Vagina (tissue), 2 donors: ENCODE results near the gene TRDMT1.

Experiments used
- CTCF ChIP-seq, 3 experiments: fragments of 450-650 bp in 2 of 3; fragments of 200-600 bp in 1 of 3; sonication (generic) in 1 of 3; IDR thresholded peaks; one replicate each; pipeline ENCODE4 v1.5.1; 2017 to 2019; ENCODE audit warnings: antibody characterized with exemption in 3 of 3, mild to moderate bottlenecking in 2 of 3, moderate library complexity in 2 of 3
- POLR2A ChIP-seq, 2 donors: fragments of 450-650 bp; IDR thresholded peaks; one replicate each; pipeline ENCODE4 v1.6.1; 2017; ENCODE audit warnings: antibody characterized with exemption in 2 of 2, mild to moderate bottlenecking in 2 of 2, moderate library complexity in 2 of 2

DNA sequence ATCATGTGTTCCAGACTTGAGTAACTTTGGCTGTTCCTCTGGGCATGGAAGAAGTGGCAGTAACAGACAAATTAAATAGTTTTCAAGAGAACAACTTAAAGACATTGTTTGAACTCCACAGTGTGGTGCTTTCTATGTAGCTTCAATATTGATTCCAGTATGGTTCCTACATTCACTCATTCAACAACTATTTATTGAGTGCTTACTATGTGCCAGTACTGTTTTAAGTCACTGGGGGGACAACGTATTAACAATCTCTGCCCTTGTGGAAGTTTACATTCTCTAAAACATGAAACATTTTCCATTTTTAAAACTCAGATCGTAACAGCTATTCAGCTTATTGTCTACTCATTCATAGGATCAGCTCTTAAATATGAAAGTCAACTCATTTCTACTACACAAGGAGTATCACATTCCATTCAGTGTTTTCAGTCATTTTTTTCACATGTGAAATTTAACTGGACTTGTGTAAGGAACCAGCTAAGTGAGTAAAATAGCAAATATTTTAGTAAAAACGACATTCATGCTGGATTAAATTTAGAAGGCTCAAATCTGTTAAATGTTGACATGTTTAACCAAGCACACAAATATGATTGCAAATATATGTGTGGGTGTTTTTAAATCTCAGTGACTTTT, 58.3 kb downstream of the TRDMT1 start:
- TF ChIP-seq CTCF (IDR thresholded peaks at IDR 0.05): no peak
- TF ChIP-seq POLR2A (IDR thresholded peaks at IDR 0.05): no peak
